Breast epithelium (tissue), 3 donors: ENCODE results near the gene SORT1.

ENCODE experiments used
- CTCF ChIP-seq, 3 donors: fragments of 450-650 bp; IDR thresholded peaks; one replicate each; pipeline ENCODE4 v1.5.1; 2016 to 2017; ENCODE audit warnings: antibody characterized with exemption in 3 of 3, mild to moderate bottlenecking in 3 of 3, moderate library complexity in 3 of 3
- POLR2A ChIP-seq: fragments of 450-650 bp; IDR thresholded peaks from one replicate; pipeline ENCODE4 v1.6.1; 2016; ENCODE audit warnings: antibody characterized with exemption, mild to moderate bottlenecking, moderate library complexity

GRCh38 chr1:109266965-109267364 is 130.8 kb downstream of the SORT1 start:
- TF ChIP-seq POLR2A (no peak), CTCF (IDR thresholded peaks at IDR 0.05) (no peak)
